ENCODE data around the gene CMYA5.

GRCh38 chr5:79792463-79792862 is 102.8 kb downstream of the CMYA5 start:
- TF ChIP-seq TAF1 (IDR thresholded peaks at IDR 0.05; ENCODE audit: borderline replicate concordance, low read depth, low read length) (no peak), POLR2A (IDR thresholded peaks at IDR 0.05; ENCODE audit: low read depth, low read length) (no peak), POLR2AphosphoS5 (IDR thresholded peaks at IDR 0.05; ENCODE audit: low read depth, low read length) (no peak)
